ENCODE measurements around the gene CACFD1. TPM values are rescaled to one million over a fixed set of nuclear protein-coding genes. Genes with fewer than 3 reads are reported as not detected.

CACFD1 gene
- total and polyA plus RNA-seq, 3 experiments from 2014 or later = 1.3 to 2.6 (median 2.5) TPM

- CTCF ChIA-PET = interaction anchor here (1.1 to 2.6 kb wide), 3 partner anchors 9 to 310 kb away, joined by 3 to 8 read pairs (median 6); no protein-coding TSS in a partner anchor
- Mint-ChIP-seq H3K9me3 (peaks cover 0 to under 1% (median 0%) of the 10 kb centered on the region in 5 donors), H3K27ac (no peak overlapping the region), H3K4me1 (no peaks in the 10 kb centered on the region), H3K27me3 (peaks cover 5 to 18% of the 10 kb centered on the region in 2 donors), H3K4me3 (no peak overlapping the region), H3K36me3 (peaks cover 0 to 2% (median under 1%) of the 10 kb centered on the region in 3 donors)
- H3K4me3 ChIP-seq (ENCODE audit: low read length) = no peak overlapping the region
- H3K27ac ChIP-seq (ENCODE audit: low read depth, low read length) = no peak overlapping the region
- DNase-seq = no peak
- POLR2A ChIA-PET = no interaction called here
- peaks cover 4% of the 10 kb centered on the region for H3K27me3 ChIP-seq (ENCODE audit: insufficient read depth, low read length, poor library complexity, severe bottlenecking)
- H3K4me1 ChIP-seq (ENCODE audit: insufficient read depth, low read length) = no peaks in the 10 kb centered on the region
- H3K9me3 ChIP-seq (ENCODE audit: low read length) = no peaks in the 10 kb centered on the region
- H3K36me3 ChIP-seq (ENCODE audit: insufficient read depth, low read length) = no peaks in the 10 kb centered on the region
Measured at GRCh38 chr9:133495327-133496293, 35.8 kb downstream of the CACFD1 start.

- Histone ChIP-seq H3K36me3 (ENCODE audit: insufficient read depth, low read length) (no peaks in the 10 kb centered on the region), H3K27me3 (ENCODE audit: insufficient read depth, low read length, poor library complexity, severe bottlenecking) (no peaks in the 10 kb centered on the region), H3K9me3 (ENCODE audit: low read length) (no peaks in the 10 kb centered on the region), H3K4me1 (ENCODE audit: insufficient read depth, low read length) (no peaks in the 10 kb centered on the region), H3K4me3 (ENCODE audit: low read length) (no peak overlapping the region), H3K27ac (ENCODE audit: low read depth, low read length) (no peak overlapping the region)
- Mint-ChIP-seq H3K27ac (no peak overlapping the region), H3K4me1 (no peaks in the 10 kb centered on the region), H3K4me3 (no peak overlapping the region), H3K27me3 (peaks cover 15 to 20% of the 10 kb centered on the region in 2 donors), H3K9me3 (peaks cover 4 to 13% (median 12%) of the 10 kb centered on the region in 5 donors), H3K36me3 (peaks cover 0 to 13% (median 2%) of the 10 kb centered on the region in 3 donors)
- ChIA-PET CTCF (interaction anchor here (2.6 kb wide), 1 partner anchor 311 kb away, joined by 8 read pairs; no protein-coding TSS in a partner anchor), POLR2A (no interaction called here)
- DNase-seq = no peak
Measured at GRCh38 chr9:133496861-133497842, 37.4 kb downstream of the CACFD1 start.

- H3K9me3 Mint-ChIP-seq = peaks cover 10 to 23% (median 20%) of the 10 kb centered on the region in 5 donors
- no peak for DNase-seq
- H3K9me3 ChIP-seq (ENCODE audit: low read length) = no peaks in the 10 kb centered on the region
- no peaks in the 10 kb centered on the region for H3K4me1 ChIP-seq (ENCODE audit: insufficient read depth, low read length)
- no peak overlapping the region for H3K4me3 ChIP-seq (ENCODE audit: low read length)
- ChIA-PET POLR2A (no interaction called here), CTCF (no interaction called here)
- no peak overlapping the region for H3K27ac Mint-ChIP-seq
- H3K4me1 Mint-ChIP-seq = no peaks in the 10 kb centered on the region
- H3K36me3 Mint-ChIP-seq = peaks cover 0 to 19% (median 2%) of the 10 kb centered on the region in 3 donors
- peaks cover 20 to 34% of the 10 kb centered on the region in 2 donors for H3K27me3 Mint-ChIP-seq
- H3K4me3 Mint-ChIP-seq = no peak overlapping the region
- H3K27ac ChIP-seq (ENCODE audit: low read depth, low read length) = no peak overlapping the region
- H3K36me3 ChIP-seq (ENCODE audit: insufficient read depth, low read length) = no peaks in the 10 kb centered on the region
- no peaks in the 10 kb centered on the region for H3K27me3 ChIP-seq (ENCODE audit: insufficient read depth, low read length, poor library complexity, severe bottlenecking)
Measured at GRCh38 chr9:133499132-133499891, 39.5 kb downstream of the CACFD1 start.

- peaks cover 0 to 19% (median 2%) of the 10 kb centered on the region in 3 donors for H3K36me3 Mint-ChIP-seq
- POLR2A ChIA-PET = no interaction called here
- no peak overlapping the region for H3K27ac Mint-ChIP-seq
Measured at GRCh38 chr9:133499892-133500270, 40.1 kb downstream of the CACFD1 start.

GRCh38 chr9:133502112-133502511 is 42.3 kb downstream of the CACFD1 start:
- CTCF ChIA-PET = no interaction called here
- Histone ChIP-seq H3K27me3 (ENCODE audit: insufficient read depth, low read length, poor library complexity, severe bottlenecking) (no peaks in the 10 kb centered on the region), H3K4me1 (ENCODE audit: insufficient read depth, low read length) (no peaks in the 10 kb centered on the region), H3K4me3 (ENCODE audit: low read length) (no peak overlapping the region), H3K9me3 (ENCODE audit: low read length) (no peaks in the 10 kb centered on the region), H3K36me3 (ENCODE audit: insufficient read depth, low read length) (no peaks in the 10 kb centered on the region), H3K27ac (ENCODE audit: low read depth, low read length) (no peak overlapping the region)
- no peaks in the 10 kb centered on the region for H3K4me1 Mint-ChIP-seq
- H3K27ac Mint-ChIP-seq = no peak overlapping the region
- POLR2A ChIA-PET = no interaction called here
- H3K36me3 Mint-ChIP-seq = peaks cover 0 to 19% (median 2%) of the 10 kb centered on the region in 3 donors
- DNase-seq = no peak
- peaks cover 20 to 34% of the 10 kb centered on the region in 2 donors for H3K27me3 Mint-ChIP-seq
- peaks cover 10 to 23% (median 20%) of the 10 kb centered on the region in 5 donors for H3K9me3 Mint-ChIP-seq
- no peak overlapping the region for H3K4me3 Mint-ChIP-seq

More at GRCh38 chr9:133499892-133500270, 40.1 kb downstream of the CACFD1 start:
- H3K27me3 ChIP-seq (ENCODE audit: insufficient read depth, low read length, poor library complexity, severe bottlenecking) = no peaks in the 10 kb centered on the region
- CTCF ChIA-PET = no interaction called here
- no peaks in the 10 kb centered on the region for H3K36me3 ChIP-seq (ENCODE audit: insufficient read depth, low read length)
- Mint-ChIP-seq H3K27me3 (peaks cover 20 to 34% of the 10 kb centered on the region in 2 donors), H3K9me3 (peaks cover 10 to 23% (median 20%) of the 10 kb centered on the region in 5 donors), H3K4me1 (no peaks in the 10 kb centered on the region), H3K4me3 (no peak overlapping the region)
- no peaks in the 10 kb centered on the region for H3K4me1 ChIP-seq (ENCODE audit: insufficient read depth, low read length)
- H3K27ac ChIP-seq (ENCODE audit: low read depth, low read length) = no peak overlapping the region
- DNase-seq = no peak
- H3K4me3 ChIP-seq (ENCODE audit: low read length) = no peak overlapping the region
- H3K9me3 ChIP-seq (ENCODE audit: low read length) = no peaks in the 10 kb centered on the region

- H3K9me3 Mint-ChIP-seq = peaks cover 10 to 23% (median 20%) of the 10 kb centered on the region in 5 donors
- peaks cover 10 to 12% (median 12%) of the 10 kb centered on the region in 3 donors for H3K4me1 Mint-ChIP-seq
- CTCF ChIA-PET = no interaction called here
- no peak overlapping the region for H3K27ac ChIP-seq (ENCODE audit: low read depth, low read length)
- no peak overlapping the region for H3K4me3 ChIP-seq (ENCODE audit: low read length)
- H3K27me3 ChIP-seq (ENCODE audit: insufficient read depth, low read length, poor library complexity, severe bottlenecking) = no peaks in the 10 kb centered on the region
- no peak overlapping the region for H3K27ac Mint-ChIP-seq
- no peak overlapping the region for H3K4me3 Mint-ChIP-seq
- no peak for DNase-seq
- no peaks in the 10 kb centered on the region for H3K36me3 ChIP-seq (ENCODE audit: insufficient read depth, low read length)
- H3K4me1 ChIP-seq (ENCODE audit: insufficient read depth, low read length) = peaks cover 27% of the 10 kb centered on the region
- peaks cover 17% of the 10 kb centered on the region in 2 donors for H3K27me3 Mint-ChIP-seq
- POLR2A ChIA-PET = no interaction called here
- H3K36me3 Mint-ChIP-seq = peaks cover 0 to 19% (median 0%) of the 10 kb centered on the region in 3 donors
- H3K9me3 ChIP-seq (ENCODE audit: low read length) = no peaks in the 10 kb centered on the region
Measured at GRCh38 chr9:133505186-133505830, 45.5 kb downstream of the CACFD1 start.
